Testis (tissue), 2 donors: Measurements from ENCODE around the gene ARHGEF39.

Experiments
- POLR2A ChIP-seq: fragments of 450-650 bp; IDR thresholded peaks from one replicate; pipeline ENCODE4 v1.6.1; 2017; ENCODE audit warnings: antibody characterized with exemption, mild to moderate bottlenecking, moderate library complexity
- TF ChIP-seq, protein P1 (sequence below), 3 experiments: fragments of 450-650 bp in 2 of 3; fragments of 200-600 bp in 1 of 3; sonication (generic) in 1 of 3; IDR thresholded peaks; one replicate each; pipeline ENCODE4 v1.5.1; 2016 to 2019; ENCODE audit warnings: antibody characterized with exemption in 3 of 3, mild to moderate bottlenecking in 2 of 3, moderate library complexity in 1 of 3

DNA sequence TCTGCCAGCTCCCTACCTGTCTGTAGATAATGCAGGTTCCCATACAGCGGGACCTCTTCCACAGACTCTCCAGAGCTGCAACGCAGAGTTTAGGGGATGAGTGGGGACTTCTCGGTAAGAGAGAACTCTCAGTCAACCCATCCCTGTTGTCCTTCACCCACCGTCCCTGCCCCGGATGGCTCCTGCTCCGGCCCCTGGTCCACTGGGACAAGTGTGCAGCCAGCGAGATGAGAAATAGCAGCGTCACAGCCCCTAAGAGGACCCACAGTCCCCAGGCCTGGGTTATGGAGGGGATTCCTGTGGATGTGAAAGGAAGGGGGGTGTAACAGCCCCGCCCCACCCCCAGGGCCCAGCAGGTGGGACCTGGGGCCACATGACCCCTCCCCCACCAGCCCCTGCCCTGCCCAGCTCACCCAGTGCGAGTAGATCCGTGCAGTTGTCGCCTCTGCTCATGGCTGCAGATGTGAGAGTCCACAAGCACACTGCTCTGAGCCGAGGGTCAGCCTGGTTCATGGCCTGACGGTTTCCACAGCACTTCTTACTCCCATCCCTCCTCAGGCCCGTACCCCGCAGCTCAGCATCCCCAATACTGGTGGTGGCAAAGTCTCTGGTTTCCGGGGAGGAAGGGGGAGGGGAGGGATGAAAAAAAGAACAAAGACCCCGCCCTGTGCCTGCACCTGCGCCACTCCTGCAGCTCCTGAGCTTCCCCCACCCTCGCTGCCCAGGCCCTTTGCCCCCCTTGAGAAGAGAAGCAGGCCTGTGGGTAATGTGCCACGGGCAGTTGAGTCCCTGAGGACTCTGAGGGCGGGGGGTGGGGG, 14.4 kb downstream of the ARHGEF39 start, which contains the start of gene SIT1:
- TF ChIP-seq, protein P1, sequence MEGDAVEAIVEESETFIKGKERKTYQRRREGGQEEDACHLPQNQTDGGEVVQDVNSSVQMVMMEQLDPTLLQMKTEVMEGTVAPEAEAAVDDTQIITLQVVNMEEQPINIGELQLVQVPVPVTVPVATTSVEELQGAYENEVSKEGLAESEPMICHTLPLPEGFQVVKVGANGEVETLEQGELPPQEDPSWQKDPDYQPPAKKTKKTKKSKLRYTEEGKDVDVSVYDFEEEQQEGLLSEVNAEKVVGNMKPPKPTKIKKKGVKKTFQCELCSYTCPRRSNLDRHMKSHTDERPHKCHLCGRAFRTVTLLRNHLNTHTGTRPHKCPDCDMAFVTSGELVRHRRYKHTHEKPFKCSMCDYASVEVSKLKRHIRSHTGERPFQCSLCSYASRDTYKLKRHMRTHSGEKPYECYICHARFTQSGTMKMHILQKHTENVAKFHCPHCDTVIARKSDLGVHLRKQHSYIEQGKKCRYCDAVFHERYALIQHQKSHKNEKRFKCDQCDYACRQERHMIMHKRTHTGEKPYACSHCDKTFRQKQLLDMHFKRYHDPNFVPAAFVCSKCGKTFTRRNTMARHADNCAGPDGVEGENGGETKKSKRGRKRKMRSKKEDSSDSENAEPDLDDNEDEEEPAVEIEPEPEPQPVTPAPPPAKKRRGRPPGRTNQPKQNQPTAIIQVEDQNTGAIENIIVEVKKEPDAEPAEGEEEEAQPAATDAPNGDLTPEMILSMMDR (IDR thresholded peaks at IDR 0.05), result no peak
- no peak for TF ChIP-seq POLR2A
